ENCODE data around the gene GAD1.

DNA sequence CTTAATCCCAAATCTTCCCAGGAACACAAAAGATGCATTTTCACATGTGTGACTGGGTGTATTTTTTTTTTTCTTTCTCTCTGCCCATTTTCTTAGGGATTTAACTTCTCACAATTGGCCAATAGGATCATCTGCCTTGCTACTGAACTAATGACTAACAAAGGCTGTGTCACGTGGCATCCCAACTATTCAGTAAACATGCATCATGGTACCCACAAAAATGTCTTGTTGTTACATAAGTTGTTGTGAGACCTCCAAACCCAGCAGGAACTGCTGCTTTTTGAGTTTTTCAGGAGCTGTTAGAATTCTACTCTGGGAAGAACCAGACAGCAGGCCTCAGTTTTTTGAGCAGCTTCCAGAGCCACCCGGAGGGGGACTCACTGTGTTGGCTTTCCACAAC, 31.9 kb downstream of the GAD1 start:
- TF ChIP-seq, protein P1, sequence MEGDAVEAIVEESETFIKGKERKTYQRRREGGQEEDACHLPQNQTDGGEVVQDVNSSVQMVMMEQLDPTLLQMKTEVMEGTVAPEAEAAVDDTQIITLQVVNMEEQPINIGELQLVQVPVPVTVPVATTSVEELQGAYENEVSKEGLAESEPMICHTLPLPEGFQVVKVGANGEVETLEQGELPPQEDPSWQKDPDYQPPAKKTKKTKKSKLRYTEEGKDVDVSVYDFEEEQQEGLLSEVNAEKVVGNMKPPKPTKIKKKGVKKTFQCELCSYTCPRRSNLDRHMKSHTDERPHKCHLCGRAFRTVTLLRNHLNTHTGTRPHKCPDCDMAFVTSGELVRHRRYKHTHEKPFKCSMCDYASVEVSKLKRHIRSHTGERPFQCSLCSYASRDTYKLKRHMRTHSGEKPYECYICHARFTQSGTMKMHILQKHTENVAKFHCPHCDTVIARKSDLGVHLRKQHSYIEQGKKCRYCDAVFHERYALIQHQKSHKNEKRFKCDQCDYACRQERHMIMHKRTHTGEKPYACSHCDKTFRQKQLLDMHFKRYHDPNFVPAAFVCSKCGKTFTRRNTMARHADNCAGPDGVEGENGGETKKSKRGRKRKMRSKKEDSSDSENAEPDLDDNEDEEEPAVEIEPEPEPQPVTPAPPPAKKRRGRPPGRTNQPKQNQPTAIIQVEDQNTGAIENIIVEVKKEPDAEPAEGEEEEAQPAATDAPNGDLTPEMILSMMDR (IDR thresholded peaks at IDR 0.05) = no peak
- no peak for TF ChIP-seq CBX2 (IDR thresholded peaks at IDR 0.05; ENCODE audit: borderline replicate concordance, low read depth)
- no peak for TF ChIP-seq NR3C1 (IDR thresholded peaks at IDR 0.05)
- TF ChIP-seq, protein P2, sequence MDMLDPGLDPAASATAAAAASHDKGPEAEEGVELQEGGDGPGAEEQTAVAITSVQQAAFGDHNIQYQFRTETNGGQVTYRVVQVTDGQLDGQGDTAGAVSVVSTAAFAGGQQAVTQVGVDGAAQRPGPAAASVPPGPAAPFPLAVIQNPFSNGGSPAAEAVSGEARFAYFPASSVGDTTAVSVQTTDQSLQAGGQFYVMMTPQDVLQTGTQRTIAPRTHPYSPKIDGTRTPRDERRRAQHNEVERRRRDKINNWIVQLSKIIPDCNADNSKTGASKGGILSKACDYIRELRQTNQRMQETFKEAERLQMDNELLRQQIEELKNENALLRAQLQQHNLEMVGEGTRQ (IDR thresholded peaks at IDR 0.05) = no peak
- TF ChIP-seq, protein P3, sequence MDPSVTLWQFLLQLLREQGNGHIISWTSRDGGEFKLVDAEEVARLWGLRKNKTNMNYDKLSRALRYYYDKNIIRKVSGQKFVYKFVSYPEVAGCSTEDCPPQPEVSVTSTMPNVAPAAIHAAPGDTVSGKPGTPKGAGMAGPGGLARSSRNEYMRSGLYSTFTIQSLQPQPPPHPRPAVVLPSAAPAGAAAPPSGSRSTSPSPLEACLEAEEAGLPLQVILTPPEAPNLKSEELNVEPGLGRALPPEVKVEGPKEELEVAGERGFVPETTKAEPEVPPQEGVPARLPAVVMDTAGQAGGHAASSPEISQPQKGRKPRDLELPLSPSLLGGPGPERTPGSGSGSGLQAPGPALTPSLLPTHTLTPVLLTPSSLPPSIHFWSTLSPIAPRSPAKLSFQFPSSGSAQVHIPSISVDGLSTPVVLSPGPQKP (IDR thresholded peaks at IDR 0.05; ENCODE audit: low read depth, low read length) = no peak
- TF ChIP-seq MAFK (IDR thresholded peaks at IDR 0.05; ENCODE audit: partially characterized antibody) = no peak
- TF ChIP-seq KDM5A (IDR thresholded peaks at IDR 0.05) = no peak
- no peak for TF ChIP-seq POLR2A (IDR thresholded peaks at IDR 0.05; ENCODE audit: low read length)
- no peak for TF ChIP-seq JUNB (IDR thresholded peaks at IDR 0.05)
- TF ChIP-seq CHD4 (IDR thresholded peaks at IDR 0.05; ENCODE audit: borderline replicate concordance) = no peak
- no peak for TF ChIP-seq ESRRA (IDR thresholded peaks at IDR 0.05; ENCODE audit: borderline replicate concordance, low read length)
- no peak for TF ChIP-seq MYC (IDR thresholded peaks at IDR 0.05; ENCODE audit: borderline replicate concordance, low read length)
- TF ChIP-seq, protein P4, sequence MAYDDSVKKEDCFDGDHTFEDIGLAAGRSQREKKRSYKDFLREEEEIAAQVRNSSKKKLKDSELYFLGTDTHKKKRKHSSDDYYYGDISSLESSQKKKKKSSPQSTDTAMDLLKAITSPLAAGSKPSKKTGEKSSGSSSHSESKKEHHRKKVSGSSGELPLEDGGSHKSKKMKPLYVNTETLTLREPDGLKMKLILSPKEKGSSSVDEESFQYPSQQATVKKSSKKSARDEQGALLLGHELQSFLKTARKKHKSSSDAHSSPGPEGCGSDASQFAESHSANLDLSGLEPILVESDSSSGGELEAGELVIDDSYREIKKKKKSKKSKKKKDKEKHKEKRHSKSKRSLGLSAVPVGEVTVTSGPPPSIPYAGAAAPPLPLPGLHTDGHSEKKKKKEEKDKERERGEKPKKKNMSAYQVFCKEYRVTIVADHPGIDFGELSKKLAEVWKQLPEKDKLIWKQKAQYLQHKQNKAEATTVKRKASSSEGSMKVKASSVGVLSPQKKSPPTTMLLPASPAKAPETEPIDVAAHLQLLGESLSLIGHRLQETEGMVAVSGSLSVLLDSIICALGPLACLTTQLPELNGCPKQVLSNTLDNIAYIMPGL (CRISPR knock-in tag; IDR thresholded peaks at IDR 0.05; ENCODE audit: borderline replicate concordance) = no peak

Data from A549 (cell line).